IPS-20b (cell line): ENCODE results near the gene BOLA1.
"Not testable (repeated sequence)": the region's sequence is repeated elsewhere in the genome, so short reads cannot be mapped to it uniquely, and the experiment has no call there.

Source experiments
- H3K27ac ChIP-seq: one replicate; pipeline ENCODE4 v1.5.1; 2013; ENCODE audit warnings: low read length
- H3K27me3 ChIP-seq: 2 replicates; pipeline ENCODE4 v1.6.1; 2013; ENCODE audit warnings: mild to moderate bottlenecking, low read length, inconsistent platforms; ENCODE audit not compliant: insufficient read depth
- H3K36me3 ChIP-seq: 2 replicates; pipeline ENCODE4 v1.6.1; 2013; ENCODE audit warnings: low read depth, mild to moderate bottlenecking, inconsistent platforms, low read length, moderate library complexity; ENCODE audit not compliant: insufficient read depth
- H3K4me1 ChIP-seq: 2 replicates; pipeline ENCODE4 v1.6.1; 2013; ENCODE audit warnings: mild to moderate bottlenecking, control low read depth, inconsistent platforms, low read length, moderate library complexity; ENCODE audit not compliant: insufficient read depth
- H3K4me3 ChIP-seq: 2 replicates; pipeline ENCODE4 v1.5.1; 2013; ENCODE audit warnings: mild to moderate bottlenecking, low read length, inconsistent platforms
- H3K9ac ChIP-seq: 2 replicates; pipeline ENCODE4 v1.6.1; 2013; ENCODE audit warnings: low read depth, mild to moderate bottlenecking, inconsistent platforms, low read length, moderate library complexity
- H3K9me3 ChIP-seq: 2 replicates; pipeline ENCODE4 v1.6.1; 2013; ENCODE audit warnings: mild to moderate bottlenecking, low read depth, low read length, inconsistent platforms; ENCODE audit not compliant: insufficient read depth

The BOLA1 gene

DNA sequence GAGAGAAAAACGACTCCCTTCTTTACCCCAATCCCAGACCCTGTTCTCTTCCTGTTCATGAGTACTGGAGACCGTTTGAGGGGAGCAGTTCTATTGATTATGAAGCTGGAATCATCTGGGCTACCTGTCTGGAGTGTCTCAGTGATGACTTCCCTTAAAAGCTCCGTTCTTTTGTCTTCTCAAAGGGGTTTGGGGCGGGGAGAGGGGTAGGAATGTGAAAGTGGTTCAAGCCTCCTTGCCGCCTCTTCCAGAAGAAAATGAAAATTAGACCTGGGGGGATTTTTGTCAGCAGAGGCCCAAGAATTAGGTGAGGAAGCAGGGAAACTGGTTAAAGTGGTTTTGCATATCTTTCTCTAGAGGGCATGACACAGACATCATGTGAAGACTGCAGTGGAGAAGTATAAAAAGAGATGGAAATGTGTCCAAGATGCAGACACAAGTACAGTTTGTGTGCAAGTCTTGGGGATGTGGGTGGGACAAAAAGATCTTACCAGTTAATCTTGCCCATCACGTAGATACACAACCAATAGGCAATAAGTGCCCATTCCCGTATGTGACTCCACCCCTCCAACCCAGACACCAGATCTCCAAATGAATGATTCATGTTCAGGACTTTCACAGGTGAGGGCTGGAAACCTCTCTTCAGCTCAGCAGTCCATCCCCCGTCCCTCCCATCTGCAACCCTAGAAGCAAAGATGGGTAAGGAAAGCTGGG is 37.8 kb downstream of the BOLA1 start:
- H3K9me3 ChIP-seq, result no peaks in the 10 kb centered on the region
- H3K4me1 ChIP-seq, result peaks cover 26% of the 10 kb centered on the region
- peak overlapping the region; percentile 63; the same call in 1 of the 2 replicates for H3K9ac ChIP-seq
- no peaks in the 10 kb centered on the region for H3K27me3 ChIP-seq
- H3K4me3 ChIP-seq, result peak overlapping the region; percentile 78
- H3K36me3 ChIP-seq, result no peaks in the 10 kb centered on the region
- H3K27ac ChIP-seq, result no peak overlapping the region

DNA sequence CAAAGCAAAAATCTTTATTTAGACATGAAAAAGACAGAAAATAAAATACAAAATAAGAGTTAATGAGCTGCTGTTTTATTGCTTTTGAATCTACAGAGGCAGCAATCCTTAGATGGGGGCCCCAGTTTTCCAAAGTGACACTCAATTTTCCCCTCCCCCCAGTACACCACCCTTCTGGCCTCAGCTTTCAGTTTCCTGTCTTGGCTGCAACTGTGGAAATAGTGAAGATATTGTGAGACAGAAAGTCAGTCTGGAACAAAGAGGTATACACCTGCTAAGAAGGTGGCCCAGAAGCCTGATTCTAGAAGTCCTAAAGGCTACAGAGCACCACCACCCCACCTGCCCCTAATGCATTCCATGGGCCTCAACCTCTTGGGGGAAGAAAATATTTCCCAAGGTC is 38.4 kb downstream of the BOLA1 start:
- peak overlapping the region; percentile 78; the same call in 1 of the 2 replicates for H3K4me3 ChIP-seq
- no peak overlapping the region; the same call in 1 of the 2 replicates for H3K9ac ChIP-seq
- H3K27ac ChIP-seq, result no peak overlapping the region
- H3K4me1 ChIP-seq, result peaks cover 26% of the 10 kb centered on the region
- H3K9me3 ChIP-seq, result no peaks in the 10 kb centered on the region
- no peaks in the 10 kb centered on the region for H3K27me3 ChIP-seq
- H3K36me3 ChIP-seq, result no peaks in the 10 kb centered on the region

DNA sequence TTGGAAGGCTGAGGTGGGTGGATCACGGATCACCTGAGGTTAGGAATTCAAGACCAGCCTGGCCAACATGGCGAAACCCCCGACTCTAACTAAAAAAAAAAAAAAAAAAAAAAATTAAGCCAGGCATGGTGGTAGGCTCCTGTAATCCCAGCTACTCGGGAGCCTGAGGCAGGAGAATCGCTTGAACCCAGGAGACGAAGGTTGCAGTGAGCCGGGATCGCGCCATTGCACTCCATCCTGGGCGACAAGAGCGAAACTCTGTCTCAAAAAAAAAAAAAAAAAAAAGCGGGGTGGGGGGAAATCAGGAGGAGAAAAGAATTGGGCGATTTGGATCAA is 39.3 kb downstream of the BOLA1 start:
- not testable (repeated sequence) for H3K27me3 ChIP-seq, H3K27ac ChIP-seq, H3K9me3 ChIP-seq, H3K36me3 ChIP-seq
- Histone ChIP-seq H3K4me3 (peak overlapping the region; percentile 52; the same call in 1 of the 2 replicates), H3K4me1 (peaks cover 26% of the 10 kb centered on the region), H3K9ac (peak overlapping the region; percentile 40; the same call in 1 of the 2 replicates)

DNA sequence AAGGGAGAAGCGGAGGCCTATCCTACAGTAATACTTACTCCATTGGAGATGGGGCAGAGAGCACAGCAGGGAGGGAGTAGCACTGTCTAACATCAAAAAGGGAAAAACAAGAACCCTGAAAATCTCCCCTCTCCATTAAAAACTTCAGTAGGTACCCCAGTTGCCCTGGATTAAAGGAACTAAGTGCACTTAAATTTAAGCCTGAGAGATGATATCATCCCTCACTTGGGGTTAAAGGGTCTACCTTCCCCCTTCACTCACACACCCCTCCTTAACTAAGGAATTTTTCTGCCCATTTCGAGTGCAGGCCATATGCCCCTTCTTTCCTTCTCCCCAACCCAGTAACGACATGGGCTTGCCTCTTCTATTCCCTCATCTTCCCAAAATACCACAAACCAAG is 41.1 kb downstream of the BOLA1 start:
- Histone ChIP-seq H3K36me3 (peaks cover 21% of the 10 kb centered on the region), H3K4me3 (no peak overlapping the region), H3K9me3 (no peaks in the 10 kb centered on the region), H3K27ac (no peak overlapping the region), H3K4me1 (peaks cover 26% of the 10 kb centered on the region), H3K27me3 (no peaks in the 10 kb centered on the region), H3K9ac (0 out of 2 replicates have a peak overlapping the region, but pooled peaks have one; percentile 20)

DNA sequence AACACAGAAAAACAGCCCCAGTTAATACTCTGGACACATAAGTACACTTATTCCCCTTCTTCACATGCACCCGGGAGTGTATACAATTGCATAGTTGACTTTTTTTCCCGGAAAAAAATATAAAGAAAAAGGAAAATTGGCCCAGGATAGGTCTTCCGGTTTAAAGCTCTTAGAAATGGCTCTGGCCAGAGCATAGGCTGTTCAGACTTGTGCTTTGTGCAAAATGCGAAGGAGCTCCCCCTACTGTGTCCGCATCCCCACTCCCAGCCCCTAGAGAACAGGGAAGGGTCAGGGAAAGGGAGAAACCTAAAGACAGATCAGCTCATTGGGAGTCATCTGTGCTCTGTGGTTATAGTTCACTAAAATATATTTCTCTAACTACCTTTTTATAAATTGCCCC is 42.8 kb downstream of the BOLA1 start:
- peaks cover 13% of the 10 kb centered on the region for H3K4me1 ChIP-seq
- H3K9ac ChIP-seq, result no peak overlapping the region
- H3K27me3 ChIP-seq, result no peaks in the 10 kb centered on the region
- H3K9me3 ChIP-seq, result no peaks in the 10 kb centered on the region
- H3K4me3 ChIP-seq, result no peak overlapping the region
- no peak overlapping the region for H3K27ac ChIP-seq
- H3K36me3 ChIP-seq, result peaks cover 28% of the 10 kb centered on the region

DNA sequence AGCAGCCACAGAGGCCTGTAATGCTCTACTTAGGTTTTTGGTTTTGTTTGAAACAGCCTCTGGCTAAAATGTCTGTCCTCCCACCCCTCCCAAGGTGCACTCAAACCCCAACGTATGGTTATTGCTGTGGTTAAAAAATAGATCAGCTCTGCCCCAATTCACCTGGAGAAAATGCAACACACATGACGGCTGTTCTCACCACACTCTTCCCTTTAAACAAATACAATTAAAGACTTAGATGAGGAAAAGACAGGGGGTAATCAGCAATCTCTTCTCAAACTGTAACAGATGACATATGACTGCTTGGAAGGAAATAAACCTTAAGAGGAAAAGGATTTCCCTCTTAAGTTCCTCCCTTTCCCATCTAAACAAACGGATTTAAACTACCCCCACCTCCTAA is 43.5 kb downstream of the BOLA1 start:
- no peaks in the 10 kb centered on the region for H3K27me3 ChIP-seq
- H3K9ac ChIP-seq, result no peak overlapping the region
- peaks cover 35% of the 10 kb centered on the region for H3K36me3 ChIP-seq
- H3K4me3 ChIP-seq, result no peak overlapping the region
- H3K27ac ChIP-seq, result no peak overlapping the region
- H3K4me1 ChIP-seq, result peaks cover 11% of the 10 kb centered on the region
- H3K9me3 ChIP-seq, result no peaks in the 10 kb centered on the region

DNA sequence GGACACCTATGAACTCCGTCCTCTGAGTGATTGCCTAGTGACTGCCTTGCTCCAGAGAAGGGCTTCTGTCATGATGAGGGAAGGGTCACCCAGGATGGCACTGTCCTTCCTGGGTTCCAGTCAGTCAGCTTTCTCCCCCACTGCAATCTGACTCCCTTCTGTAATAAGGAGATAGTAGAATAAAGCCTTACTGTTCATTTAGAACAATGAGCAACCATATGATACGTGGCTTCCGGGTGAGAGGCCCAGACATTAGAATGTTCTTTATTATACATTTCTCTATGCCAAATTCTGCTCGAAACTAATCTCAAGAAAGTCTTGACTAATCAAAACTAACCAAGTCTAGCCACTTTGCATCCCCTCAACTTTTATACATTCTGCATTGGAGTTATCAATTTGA is 45.8 kb downstream of the BOLA1 start:
- Histone ChIP-seq H3K4me3 (no peak overlapping the region), H3K27me3 (no peaks in the 10 kb centered on the region), H3K27ac (no peak overlapping the region), H3K9ac (no peak overlapping the region), H3K36me3 (peaks cover 58% of the 10 kb centered on the region), H3K4me1 (peaks cover 7% of the 10 kb centered on the region), H3K9me3 (no peaks in the 10 kb centered on the region)

DNA sequence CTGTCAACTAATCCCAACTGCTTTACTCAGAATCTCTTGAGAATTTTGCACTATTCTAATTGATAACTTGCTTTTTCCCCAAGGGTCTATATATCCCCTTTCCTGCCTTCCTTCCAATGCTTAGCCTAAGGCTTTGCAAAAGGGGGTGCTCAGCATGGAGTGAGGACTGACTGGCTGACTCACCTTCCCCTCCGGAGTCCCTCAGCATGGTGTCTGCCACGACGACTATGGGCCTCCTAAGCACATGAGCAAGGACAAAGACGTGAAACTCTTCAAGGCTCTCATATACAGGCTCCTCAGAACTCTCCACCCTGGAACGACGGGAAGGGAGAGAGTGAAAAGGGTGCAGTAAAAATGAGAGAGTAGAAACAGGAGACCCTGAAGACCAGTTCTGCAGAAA is 50.5 kb downstream of the BOLA1 start:
- H3K9ac ChIP-seq, result no peak overlapping the region
- no peak overlapping the region for H3K27ac ChIP-seq
- no peaks in the 10 kb centered on the region for H3K27me3 ChIP-seq
- H3K36me3 ChIP-seq, result peaks cover 49% of the 10 kb centered on the region
- no peaks in the 10 kb centered on the region for H3K9me3 ChIP-seq
- no peaks in the 10 kb centered on the region for H3K4me1 ChIP-seq
- H3K4me3 ChIP-seq, result no peak overlapping the region
